ENCODE data around the gene PFKFB4.

PFKFB4 gene

DNA sequence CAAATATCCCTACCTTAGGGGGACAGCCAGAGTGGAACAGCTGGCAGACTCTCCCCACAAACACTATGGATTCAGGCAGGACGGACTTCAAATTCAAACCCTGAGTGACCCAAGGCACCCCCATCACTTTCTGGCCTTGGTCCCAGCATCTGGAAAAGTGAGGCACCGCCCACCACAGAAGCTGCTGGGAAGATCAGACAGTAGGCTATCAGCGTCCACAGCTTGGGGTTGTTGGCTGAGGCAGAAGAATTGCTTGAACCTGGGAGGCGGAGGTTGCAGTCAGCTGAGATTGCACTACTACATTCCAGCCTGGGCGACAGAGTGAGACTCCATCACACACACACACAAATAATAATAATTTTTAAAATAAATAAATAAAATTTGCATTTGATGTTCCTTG is 8.5 kb downstream of the PFKFB4 start:
- H3K4me3 ChIP-seq (ENCODE audit: low read depth, low read length): no peak overlapping the region
- ChIA-PET CTCF (interaction anchor here (0.7 to 9.9 kb wide), 23 partner anchors 7 to 354 kb away, joined by 3 to 106 read pairs (median 6); partner anchors contain the start of genes ATRIP, CCDC51, PFKFB4 and SLC26A6), POLR2A (no interaction called here)
- TF ChIP-seq, protein P1, sequence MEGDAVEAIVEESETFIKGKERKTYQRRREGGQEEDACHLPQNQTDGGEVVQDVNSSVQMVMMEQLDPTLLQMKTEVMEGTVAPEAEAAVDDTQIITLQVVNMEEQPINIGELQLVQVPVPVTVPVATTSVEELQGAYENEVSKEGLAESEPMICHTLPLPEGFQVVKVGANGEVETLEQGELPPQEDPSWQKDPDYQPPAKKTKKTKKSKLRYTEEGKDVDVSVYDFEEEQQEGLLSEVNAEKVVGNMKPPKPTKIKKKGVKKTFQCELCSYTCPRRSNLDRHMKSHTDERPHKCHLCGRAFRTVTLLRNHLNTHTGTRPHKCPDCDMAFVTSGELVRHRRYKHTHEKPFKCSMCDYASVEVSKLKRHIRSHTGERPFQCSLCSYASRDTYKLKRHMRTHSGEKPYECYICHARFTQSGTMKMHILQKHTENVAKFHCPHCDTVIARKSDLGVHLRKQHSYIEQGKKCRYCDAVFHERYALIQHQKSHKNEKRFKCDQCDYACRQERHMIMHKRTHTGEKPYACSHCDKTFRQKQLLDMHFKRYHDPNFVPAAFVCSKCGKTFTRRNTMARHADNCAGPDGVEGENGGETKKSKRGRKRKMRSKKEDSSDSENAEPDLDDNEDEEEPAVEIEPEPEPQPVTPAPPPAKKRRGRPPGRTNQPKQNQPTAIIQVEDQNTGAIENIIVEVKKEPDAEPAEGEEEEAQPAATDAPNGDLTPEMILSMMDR (IDR thresholded peaks at IDR 0.05; ENCODE audit: insufficient read depth, low read length, missing control alignments): no peak
- DNase-seq (ENCODE audit: low read depth, low spot score): no peak

DNA sequence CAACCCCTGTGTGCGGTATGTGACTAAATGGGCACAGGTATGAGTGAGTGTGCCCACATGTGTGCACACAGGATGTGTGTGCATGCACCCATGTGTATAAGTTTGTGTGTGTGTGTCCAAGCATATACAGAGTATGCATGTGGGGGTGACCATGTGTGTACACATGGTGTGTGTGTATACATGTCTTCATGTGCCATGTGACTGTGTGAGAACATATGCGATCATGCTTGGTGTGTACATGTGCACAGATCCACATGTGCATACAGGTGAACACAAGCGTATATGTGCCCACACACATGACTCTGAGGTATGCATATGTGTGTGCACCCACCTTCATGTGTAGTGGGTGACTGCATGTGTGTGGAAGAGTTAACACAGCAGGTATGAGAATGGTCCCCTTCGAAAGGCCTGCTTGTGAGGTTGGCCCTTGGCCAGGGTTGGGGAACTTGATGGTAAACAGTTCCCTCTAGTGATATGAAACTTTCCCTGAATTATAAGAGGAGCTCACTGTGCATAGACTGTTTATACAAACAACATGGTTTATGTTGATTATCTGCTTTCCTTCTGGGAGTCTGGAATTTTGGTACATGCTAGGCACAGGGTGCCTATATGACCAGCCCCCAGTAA is 10.3 kb downstream of the PFKFB4 start:
- no peak overlapping the region for H3K4me3 ChIP-seq (ENCODE audit: low read depth, low read length)
- CTCF ChIA-PET: interaction anchor here (1.0 to 9.9 kb wide), 8 partner anchors 9 to 309 kb away, joined by 3 to 106 read pairs (median 6); a partner anchor contains a TSS
- POLR2A ChIA-PET: no interaction called here
- TF ChIP-seq, protein P1 (IDR thresholded peaks at IDR 0.05; ENCODE audit: insufficient read depth, low read length, missing control alignments): no peak
- no peak for DNase-seq (ENCODE audit: low read depth, low spot score)

DNA sequence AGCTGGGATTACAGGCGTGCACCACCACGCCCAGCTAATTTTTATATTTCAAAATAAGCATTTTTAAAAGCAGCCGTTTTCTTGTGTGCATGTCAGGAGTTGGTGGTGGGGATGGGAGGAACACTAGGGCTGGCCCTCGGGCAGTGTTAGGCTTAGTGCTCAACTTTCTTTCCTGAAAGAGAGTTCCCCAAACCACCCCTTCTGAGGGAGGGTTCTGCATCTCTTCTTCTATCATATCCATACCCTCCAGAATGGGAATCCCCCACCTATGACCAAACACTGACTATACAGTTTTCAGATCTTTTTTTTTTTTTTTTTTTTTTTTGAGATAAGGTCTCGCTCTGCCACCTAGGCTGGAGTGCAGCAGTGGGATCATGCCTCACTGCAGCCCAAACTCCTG is 12.5 kb downstream of the PFKFB4 start:
- ChIA-PET CTCF (interaction anchor here (1.2 to 9.9 kb wide), 5 partner anchors 8 to 270 kb away, joined by 3 to 106 read pairs (median 6); a partner anchor contains a TSS), POLR2A (interaction anchor here (0.6 kb wide), 1 partner anchor 46 kb away, joined by 3 read pairs; no protein-coding TSS in a partner anchor)
- H3K4me3 ChIP-seq (ENCODE audit: low read depth, low read length): no peak overlapping the region
- DNase-seq (ENCODE audit: low read depth, low spot score): no peak
- TF ChIP-seq, protein P1 (IDR thresholded peaks at IDR 0.05; ENCODE audit: insufficient read depth, low read length, missing control alignments): no peak

DNA sequence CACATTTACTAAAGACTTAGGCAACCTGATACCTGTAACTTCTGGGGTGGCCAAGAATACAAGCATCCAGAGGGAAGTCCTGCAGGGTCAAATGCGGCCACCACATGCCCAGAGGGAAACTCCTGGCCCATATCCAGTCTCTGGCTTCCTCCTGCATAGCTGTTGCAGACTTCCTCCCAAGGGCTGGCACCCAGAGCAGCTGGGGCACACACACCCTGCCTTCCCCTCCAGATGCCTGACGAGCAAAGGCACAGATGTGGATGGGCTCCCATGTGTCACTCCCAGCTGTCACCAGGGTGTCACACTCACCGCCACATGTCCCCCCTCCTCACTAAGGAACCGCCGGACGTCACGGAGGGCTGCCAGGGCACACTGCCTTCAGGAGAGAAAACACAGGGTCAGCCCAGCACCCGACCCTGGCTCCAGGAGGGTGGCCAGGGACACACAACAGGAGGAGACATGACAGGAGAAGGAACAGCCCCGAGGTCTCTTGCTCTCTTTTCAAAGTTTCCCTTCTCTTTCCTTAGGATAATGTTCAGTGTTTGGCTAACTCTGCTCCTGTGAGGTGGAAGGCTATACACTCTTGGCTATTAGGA is 13.2 kb downstream of the PFKFB4 start:
- ChIA-PET POLR2A (interaction anchor here (0.6 kb wide), 1 partner anchor 45 kb away, joined by 3 read pairs; no protein-coding TSS in a partner anchor), CTCF (interaction anchor here (2.5 to 9.9 kb wide), 2 partner anchors 80 to 269 kb away, joined by 6 to 106 read pairs; a partner anchor contains a TSS)
- DNase-seq (ENCODE audit: low read depth, low spot score): no peak
- TF ChIP-seq, protein P1 (IDR thresholded peaks at IDR 0.05; ENCODE audit: insufficient read depth, low read length, missing control alignments): no peak
- H3K4me3 ChIP-seq (ENCODE audit: low read depth, low read length): no peak overlapping the region

DNA sequence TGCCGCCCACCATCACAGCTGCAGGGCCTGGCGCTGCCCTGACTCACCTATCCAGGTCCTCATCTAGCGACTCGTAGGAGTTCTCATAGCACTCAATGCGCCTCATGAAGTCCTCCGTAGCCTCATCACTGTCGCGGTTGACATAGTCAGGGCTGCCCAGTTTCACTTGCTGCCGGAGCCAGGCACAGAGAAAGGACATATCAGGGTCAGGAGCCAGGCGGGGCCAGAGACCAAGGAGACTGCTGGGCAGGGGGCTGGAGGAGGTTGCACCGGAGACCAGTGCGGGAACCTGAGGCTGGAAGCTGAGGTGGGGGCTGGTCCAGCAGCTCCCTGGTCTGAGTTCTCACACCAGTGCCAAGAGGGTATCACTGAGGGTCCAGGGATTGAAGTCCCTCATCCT is 18.2 kb downstream of the PFKFB4 start:
- CTCF ChIA-PET: interaction anchor here (3.5 kb wide), 1 partner anchor 11 kb away, joined by 17 read pairs; no protein-coding TSS in a partner anchor
- POLR2A ChIA-PET: no interaction called here
- TF ChIP-seq, protein P1 (IDR thresholded peaks at IDR 0.05; ENCODE audit: insufficient read depth, low read length, missing control alignments): no peak
- no peak for DNase-seq (ENCODE audit: low read depth, low spot score)
- no peak overlapping the region for H3K4me3 ChIP-seq (ENCODE audit: low read depth, low read length)

DNA sequence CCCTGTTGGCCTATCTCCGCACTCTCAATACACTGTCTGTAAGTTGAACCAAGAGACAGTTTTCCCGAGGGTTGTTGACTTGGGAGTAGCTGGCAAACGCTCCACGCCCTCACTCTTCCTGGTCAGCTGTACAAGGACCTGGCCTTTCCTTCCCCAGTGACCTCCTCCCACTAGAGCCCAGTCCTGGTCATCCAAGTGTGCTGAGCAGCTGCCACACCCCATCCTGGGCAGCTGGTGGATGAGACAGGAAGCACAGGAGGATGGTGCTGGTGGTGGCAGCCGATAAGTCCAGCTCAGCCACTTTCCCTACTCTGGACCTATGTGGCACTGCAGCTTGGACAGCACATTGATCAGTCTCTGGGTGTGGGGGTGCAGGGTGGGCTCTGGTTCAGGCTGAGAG is 19.8 kb downstream of the PFKFB4 start:
- no peak for DNase-seq (ENCODE audit: low read depth, low spot score)
- CTCF ChIA-PET: interaction anchor here (0.9 to 3.5 kb wide), 4 partner anchors 8 to 343 kb away, joined by 3 to 17 read pairs (median 5); no protein-coding TSS in a partner anchor
- POLR2A ChIA-PET: interaction anchor here (1.2 kb wide), 1 partner anchor 99 kb away, joined by 3 read pairs; the partner anchor contains the start of gene SLC26A6
- TF ChIP-seq, protein P1 (IDR thresholded peaks at IDR 0.05; ENCODE audit: insufficient read depth, low read length, missing control alignments): no peak
- H3K4me3 ChIP-seq (ENCODE audit: low read depth, low read length): no peak overlapping the region
